HG03469 (cell line): ENCODE measurements around the gene NKD2.

ENCODE experiments used
- ATAC-seq: cut with Tn5 transposase; IDR thresholded peaks from one replicate; pipeline ENCODE4 v1.9.1; 2021; ENCODE audit warnings: mild to moderate bottlenecking, moderate library complexity, moderate number of reproducible peaks; ENCODE audit not compliant: unreplicated experiment

The NKD2 gene

GRCh38 chr5:978054-978453, 30.5 kb upstream of the NKD2 start:
- no peak for ATAC-seq

DNA sequence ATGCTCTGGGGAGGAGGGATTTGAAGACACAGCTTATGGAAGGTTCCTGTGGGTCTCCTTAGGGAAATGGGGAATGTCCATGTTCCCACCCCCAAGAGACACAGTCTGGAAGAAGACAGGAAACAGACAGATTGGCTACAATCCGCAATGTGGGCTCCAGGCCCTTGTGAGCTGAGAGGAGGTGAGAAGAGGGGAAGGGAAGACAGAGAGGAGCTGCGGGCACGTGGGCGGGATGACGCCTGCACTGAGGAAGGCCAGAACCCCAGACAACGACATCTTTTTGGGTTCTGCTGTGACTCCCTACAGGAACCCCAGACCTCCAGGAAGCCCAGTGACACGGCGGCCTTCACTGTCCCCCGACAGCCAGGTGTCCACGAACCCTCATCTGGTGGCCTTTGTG, 29.9 kb upstream of the NKD2 start:
- ATAC-seq = no peak

DNA sequence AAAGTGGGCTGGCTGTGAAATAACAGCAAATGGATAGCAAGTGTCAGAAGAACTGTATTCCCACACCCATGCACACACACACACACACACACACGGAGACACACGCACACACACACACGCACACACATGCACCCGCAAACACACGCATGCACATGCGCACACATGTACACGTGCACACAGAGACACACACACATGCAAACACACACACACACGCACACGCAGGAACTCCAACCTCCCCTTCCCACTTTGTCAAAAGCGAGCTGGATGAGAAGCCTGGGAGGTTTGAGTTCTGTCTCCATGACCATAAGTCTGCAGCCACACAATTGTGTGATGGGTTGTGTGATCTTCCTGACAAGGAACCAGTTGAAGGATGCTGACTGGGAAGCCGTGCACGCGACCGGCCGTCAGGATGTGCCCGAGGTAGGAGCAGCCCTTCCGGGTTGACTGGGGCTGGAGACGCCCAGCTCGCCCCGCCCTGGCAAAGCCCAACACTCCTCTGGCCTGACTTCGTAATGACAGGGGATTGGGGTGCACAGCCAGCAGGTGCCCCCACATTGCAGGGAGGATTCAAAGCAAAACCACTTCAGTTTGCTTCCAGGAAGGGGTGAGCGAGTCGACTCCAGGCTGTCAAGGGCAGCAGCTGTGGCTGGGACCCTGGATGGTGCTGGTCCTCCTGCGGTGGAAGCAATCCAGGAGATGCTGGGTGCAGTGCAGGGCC, 29.3 kb upstream of the NKD2 start:
- ATAC-seq = no peak

- no peak for ATAC-seq
These were observed 28.5 kb upstream of the NKD2 start for GRCh38 chr5:980001-980588.

GRCh38 chr5:980966-981365, 27.6 kb upstream of the NKD2 start:
- ATAC-seq = no peak

GRCh38 chr5:981456-981855, 27.1 kb upstream of the NKD2 start:
- no peak for ATAC-seq

DNA sequence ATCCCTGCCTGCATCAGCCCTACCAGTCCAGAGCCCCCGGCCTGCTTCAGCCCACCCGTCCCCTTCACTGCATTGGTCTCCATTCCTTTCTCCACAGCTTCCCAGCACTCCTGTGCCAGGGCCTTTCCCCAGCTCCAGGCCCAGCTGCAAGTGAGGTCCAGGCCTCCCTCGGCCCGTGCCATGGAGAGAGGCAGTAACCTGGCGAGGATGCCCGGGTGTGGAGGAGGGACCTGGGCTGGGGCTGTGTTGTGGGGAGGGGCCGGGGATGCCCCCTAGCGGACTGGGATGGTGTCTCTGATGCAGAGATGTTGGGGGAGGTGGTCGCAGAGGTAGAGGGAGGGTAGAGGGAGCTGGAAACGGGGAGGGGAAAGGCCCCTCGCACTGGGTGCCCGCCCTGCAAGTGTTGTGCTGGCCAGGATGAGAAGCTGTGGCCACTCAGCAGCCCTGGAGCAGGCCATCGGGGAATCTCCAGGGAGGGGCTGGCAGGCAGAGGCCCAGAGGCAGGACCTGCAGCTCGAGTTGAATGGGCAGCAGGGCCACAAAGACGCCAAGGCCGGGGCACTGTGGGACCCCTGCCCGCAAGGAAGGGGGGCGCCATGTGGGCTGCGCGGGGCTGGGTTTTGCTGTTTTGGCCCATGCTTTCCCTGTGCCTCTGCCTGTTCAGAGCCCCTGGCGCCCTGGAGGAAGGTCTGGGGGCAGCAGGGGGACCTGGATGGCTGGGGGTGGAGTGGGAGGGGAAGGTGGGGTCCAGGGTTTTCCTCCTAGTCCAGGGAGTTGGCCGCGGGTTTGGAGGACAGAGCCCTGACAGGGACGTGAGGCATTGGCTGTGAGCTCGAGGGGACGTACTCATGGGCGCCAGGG, 26.0 kb upstream of the NKD2 start:
- no peak for ATAC-seq

DNA sequence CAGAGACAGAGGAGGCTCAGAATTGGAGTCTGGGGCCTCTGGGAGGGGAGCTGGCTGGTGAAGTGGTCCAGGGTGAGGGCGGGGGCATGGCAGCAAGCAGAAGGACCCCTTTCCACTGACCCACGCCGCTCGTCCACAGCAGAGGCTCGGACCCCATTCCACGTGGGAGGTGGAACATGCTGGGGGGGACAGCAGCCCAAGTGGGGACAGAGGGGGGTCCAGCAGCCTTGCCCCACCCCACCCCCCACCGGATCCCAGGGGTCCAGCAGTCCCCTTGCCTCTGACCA, 25.4 kb upstream of the NKD2 start:
- no peak for ATAC-seq

GRCh38 chr5:983568-983967, 25.0 kb upstream of the NKD2 start:
- ATAC-seq = no peak

DNA sequence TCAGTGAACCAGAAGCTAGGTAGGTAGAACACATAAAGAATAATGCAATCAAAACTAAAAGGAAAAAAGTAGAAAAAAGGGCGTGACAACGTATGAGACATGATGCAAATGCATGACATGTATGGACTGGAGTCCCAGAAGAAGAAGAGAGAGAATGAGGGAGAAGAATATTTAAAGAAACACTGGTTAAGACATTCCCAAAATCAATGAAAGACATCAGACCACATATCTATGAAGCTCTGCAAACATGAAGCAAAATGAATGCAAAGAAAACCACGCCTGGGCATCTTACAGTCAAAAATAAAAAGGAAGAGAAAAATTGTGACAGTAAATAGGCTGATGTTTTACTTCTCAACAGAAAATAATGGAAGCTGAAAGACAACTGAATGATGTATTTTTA, 23.8 kb upstream of the NKD2 start:
- ATAC-seq = no peak

- no peak for ATAC-seq
These were observed 20.8 kb upstream of the NKD2 start for GRCh38 chr5:987761-988160.

DNA sequence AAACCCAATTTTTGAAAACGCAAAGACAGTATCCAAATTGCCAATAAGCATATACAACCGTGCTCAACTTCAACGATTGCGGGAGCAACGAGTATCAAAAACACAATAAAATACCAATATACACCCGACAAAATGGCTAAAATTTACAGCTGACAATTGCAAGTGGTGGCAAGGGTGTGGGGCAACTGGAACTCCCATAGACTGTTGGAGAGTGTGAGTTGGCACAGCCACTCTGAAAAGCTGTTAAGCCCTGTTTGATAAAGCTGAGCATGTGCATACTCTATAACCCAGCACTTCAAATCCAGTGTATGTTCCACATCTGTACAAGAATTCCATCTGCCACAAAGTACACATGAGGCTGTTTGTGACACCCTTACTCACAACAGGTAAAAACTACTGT, 20.3 kb upstream of the NKD2 start:
- no peak for ATAC-seq

- no peak for ATAC-seq
These were observed 18.6 kb upstream of the NKD2 start for GRCh38 chr5:989961-990530.

- ATAC-seq = no peak
These were observed 16.9 kb upstream of the NKD2 start for GRCh38 chr5:991472-992267.

- no peak for ATAC-seq
These were observed 14.4 kb upstream of the NKD2 start for GRCh38 chr5:994272-994607.

GRCh38 chr5:994821-995220, 13.8 kb upstream of the NKD2 start:
- ATAC-seq = no peak

GRCh38 chr5:995318-995717, 13.3 kb upstream of the NKD2 start:
- no peak for ATAC-seq

DNA sequence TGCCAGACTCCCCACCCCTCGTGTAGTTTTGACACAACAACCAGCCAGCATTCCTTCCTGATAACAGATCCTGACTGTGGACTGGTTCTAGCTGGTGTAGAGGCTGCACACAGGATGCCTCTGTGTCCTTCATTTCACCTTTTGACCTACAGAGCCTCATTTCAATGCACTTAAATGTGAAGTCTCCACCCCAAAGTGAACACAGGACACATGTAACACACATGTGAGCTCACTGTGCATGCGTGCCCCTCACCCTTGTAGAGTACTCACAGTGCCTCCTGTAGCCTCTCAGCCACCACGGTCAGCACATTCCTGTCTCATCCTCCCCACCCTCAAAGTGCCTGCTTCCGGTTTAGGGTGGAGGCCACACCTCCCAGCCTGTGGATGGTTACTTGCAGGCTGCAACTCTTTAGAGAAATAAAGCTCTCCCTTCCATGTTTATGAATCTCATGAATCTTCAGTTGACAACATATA, 11.6 kb upstream of the NKD2 start:
- ATAC-seq = no peak

- no peak for ATAC-seq
These were observed 10.9 kb upstream of the NKD2 start for GRCh38 chr5:997711-998110.

DNA sequence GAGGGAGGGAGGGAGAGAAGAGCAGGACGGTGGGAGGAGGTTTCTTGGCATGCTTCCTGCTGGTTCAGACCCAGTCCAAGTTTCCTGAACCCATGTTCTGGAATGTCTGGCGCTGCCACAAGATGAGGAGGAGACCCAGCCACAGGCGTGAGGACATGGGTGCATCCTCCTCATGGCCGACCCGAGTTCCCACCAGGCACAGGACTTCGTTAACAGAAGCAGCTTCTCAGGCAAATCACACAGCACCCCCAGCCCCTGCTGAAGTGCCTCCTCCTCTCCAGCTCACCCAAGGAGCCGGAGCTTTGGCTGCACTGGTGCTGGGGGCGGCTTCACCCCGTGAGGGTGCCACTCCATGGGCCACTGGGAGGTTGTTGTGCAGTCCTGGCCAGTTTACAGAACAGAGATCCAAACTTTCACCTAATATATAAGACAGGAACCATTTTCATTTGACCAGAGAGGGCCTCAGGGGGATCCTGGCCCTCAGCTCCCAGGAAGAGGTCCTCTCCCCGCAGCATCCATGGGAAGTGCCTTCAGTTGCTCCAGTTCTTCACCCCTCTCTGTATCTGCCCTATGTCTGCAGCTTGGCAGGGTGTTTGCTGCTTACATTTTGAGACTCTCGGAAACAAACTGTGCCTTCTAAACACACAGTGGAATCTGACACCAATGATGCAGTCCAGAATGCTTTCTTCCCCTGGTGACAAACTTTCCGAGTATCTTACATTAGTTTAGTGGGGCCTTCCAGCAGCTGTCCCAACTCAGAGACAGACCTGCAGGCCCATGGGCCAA, 10.2 kb upstream of the NKD2 start:
- no peak for ATAC-seq
